GM18873 (cell line): Measurements from ENCODE around the gene RGMA.

Experiments
- ATAC-seq: cut with Tn5 transposase; IDR thresholded peaks from one replicate; pipeline ENCODE4 v1.9.1; 2021; ENCODE audit warnings: mild to moderate bottlenecking, moderate library complexity, moderate number of reproducible peaks; ENCODE audit not compliant: unreplicated experiment, low FRiP score

The RGMA gene

DNA sequence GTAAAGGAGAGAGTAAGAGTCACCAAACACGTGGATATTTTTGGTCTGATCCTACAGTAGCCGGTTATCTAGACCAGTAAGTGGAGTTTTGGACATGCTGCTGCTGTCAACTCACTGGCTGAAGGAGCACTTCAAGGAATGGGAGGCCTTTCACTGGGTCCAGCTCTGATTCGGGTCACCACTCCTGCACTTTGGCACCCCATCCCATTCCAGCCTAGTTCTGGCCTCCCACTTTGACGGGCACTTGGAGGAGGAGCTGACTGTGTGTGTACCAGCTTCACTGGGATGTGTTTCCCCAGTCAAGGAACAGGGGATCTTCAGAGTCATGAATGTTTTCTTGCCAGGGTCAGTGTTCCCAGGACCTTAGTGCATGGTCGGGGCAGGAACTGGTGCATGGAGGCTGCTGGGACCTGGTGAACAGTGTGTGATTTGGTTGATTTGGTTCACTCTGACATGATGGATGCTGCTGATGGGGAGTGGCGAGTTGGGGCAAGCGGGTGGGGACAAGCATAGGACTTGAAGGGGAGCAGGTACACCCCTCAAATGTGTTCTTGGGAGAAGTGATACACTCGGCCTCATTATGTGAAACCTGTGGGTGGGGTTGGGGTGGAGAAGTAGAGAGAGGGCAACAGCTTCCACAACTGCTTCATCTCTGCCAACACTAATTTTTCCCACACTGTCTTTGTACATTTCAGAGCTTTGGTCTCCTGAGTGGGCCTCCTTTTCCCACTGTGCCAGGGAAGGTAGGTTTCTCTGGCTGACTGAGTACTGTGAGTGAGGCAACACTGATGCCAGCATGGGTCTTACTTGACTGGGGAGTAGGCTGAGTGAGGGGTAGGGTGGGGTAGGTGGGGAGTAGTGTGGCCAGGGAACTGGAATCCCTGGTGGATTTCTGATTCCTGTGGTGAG, 64.0 kb downstream of the RGMA start:
- no peak for ATAC-seq

GRCh38 chr15:93024293-93024692, 64.7 kb downstream of the RGMA start:
- ATAC-seq = no peak

DNA sequence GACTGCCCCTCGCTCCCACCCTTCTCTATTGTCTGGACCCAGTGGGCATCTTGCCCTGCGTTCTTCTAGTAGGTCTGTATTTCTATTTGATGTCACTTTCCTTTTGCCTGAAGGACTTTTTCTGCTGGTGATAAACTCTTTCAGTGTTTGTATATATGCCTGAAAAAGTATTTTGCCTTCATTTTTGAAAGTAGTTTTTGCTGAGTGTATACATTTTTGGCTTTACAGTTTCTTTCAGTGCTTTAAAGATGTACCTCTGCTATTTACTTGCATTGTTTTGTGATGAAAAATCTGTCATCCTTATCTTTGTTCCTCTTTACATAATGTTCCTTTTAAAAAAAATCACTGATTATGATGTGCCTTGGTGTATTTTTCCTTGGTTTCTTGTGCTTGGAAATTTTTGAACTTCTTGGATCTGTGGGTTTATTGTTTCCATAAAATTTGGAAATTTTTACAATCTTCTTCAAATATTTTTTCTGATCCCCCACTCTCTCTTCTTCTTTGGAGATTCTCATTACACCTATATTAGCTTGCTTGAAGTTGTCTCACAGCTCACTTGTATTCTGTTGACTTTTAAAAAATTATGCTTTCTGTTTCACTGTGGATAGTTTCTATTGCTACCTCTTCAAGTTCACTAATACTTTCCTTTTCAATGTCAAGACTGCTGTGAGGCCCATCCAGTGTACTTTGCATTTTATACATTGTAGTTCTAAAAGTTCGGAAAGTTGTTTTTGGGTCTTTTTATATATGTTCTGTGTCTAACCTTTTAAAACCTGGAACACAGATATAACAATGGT, 67.8 kb downstream of the RGMA start:
- ATAC-seq = peak; percentile 63

DNA sequence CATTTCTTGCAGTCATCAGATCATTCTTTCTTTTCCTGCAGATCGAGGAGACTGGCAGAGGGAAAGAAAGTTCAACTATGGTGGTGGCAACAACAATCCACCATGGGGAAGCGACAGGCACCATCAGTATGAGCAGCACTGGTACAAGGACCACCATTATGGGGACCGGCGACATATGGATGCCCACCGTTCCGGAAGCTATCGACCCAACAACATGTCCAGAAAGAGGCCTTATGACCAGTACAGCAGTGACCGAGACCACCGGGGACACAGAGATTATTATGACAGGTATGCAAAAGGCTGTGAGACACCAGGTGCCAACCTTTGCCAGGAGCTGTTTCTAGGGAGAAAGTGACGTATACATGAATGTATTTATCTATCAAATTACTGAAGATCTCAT, 69.0 kb downstream of the RGMA start:
- no peak for ATAC-seq

- no peak for ATAC-seq
Measured at GRCh38 chr15:93019090-93019489, 69.9 kb downstream of the RGMA start.

- ATAC-seq = no peak
Measured at GRCh38 chr15:93018574-93018973, 70.4 kb downstream of the RGMA start.

DNA sequence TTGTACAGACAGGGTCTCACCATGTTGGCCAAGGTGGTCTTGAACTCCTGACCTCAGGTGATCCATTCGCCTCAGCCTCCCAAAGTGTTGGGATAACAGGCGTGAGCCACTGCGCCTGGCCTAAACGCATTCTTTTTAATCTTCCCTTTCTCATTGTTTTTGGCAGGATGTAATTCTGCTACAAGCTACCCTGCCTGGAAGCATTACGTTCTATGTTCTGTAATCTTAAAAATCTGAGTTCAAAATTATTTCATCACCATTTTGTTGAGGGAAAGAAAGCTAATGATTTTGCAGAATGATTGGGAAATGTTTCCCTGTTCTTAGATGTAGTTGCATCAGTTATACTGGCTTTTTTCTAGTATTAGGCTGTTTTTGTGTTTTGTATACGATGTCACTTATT, 71.5 kb downstream of the RGMA start:
- no peak for ATAC-seq

DNA sequence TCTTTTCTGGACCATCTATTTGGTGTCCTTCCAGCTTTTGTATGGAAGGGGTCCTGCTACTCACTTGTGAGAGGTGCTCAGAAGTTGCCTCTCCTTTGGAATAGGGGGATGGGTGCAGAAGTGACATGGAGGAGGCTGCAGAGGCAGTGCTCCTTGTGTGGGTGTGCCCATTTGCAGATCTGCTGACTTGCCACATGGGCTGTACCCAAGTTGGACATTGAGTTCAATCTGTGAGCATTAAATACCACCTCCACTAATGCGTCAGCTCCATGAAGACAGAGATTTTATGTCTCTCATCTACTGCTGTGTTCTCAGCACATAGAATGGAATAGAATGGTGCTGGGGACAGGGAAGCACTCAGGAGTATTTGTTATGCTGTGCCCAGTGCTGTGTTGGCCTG, 76.2 kb downstream of the RGMA start:
- no peak for ATAC-seq

DNA sequence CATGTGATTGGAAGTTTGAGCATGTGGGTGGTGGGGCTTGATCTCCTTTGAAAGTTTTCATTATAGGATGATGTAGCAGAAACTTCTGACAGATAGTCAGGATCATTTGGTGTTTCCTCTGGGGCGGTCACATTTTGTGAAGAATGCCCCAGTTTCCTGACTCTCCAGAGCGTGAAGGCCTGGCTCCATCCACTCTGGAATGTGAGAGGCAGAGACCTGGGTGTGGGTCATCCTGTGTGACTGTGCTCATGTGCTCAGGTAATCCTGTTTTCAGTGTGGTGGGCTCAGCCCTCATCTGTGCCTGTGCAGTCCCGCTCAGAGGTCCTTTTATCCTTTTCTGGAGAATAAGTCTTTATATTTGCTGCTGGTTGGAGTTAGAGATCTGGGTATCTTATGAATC, 81.0 kb downstream of the RGMA start:
- no peak for ATAC-seq

DNA sequence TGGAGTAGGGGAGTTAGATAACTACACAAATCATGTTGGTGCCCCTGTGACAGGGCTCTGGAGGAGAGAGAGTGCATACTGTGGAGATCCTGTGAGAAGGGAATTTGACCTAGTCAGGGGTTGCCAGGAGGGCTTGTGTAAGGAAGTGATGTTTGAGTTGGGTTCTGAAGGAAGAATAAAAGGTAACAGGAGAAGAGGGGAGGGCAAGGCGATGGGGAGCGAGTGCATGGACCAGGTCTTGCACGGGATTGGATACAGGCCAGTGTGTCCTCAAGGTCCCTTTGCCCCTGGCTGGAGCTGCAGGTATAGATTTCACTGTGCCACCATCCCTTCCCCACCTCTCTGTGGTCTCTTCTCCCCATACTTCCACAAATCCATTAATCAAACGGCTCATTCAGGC, 83.9 kb downstream of the RGMA start:
- no peak for ATAC-seq

- ATAC-seq = no peak
Measured at GRCh38 chr15:93001881-93002280, 87.1 kb downstream of the RGMA start.

- no peak for ATAC-seq
Measured at GRCh38 chr15:93001156-93001555, 87.9 kb downstream of the RGMA start.

DNA sequence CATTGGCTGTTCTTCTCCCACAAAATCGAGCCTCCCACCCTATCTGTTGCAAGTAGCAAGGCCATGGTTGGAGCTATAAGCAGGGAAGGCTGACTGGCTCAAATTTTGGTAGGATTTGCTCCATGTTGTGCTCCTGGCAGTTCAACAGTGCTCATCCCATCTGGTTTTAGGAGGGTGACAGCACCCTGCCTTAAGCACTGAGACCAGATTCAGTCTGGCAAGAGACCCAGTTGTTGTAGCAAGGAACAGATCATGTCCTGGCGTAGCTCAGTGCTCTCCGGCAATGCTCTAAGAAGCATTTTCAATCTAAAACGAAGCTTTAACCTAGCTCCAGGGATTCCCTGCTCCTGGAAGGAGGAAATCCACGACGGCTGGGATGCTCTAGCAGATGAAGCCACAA, 91.2 kb downstream of the RGMA start:
- no peak for ATAC-seq

DNA sequence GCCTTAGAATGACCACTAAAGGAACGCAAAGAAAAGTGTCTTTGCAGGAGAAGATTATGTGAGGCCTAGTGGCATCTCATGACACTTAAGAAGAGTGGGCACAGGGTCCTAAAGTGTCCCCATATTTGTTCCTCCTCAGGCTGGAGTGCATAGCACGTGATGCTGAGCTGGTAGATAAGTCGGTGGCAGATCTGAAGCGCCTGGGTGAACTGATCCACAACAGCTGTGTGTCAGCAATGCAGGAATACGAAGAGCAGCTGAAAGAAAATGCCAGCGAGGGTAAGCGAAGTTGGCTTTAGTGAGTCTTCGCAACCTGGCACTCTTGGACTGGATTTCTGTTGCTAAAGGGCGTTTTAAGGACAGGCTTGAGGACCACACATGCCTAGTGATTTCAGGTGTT, 96.3 kb downstream of the RGMA start:
- ATAC-seq = no peak

- no peak for ATAC-seq
Measured at GRCh38 chr15:92990031-92990430, 99.0 kb downstream of the RGMA start.

DNA sequence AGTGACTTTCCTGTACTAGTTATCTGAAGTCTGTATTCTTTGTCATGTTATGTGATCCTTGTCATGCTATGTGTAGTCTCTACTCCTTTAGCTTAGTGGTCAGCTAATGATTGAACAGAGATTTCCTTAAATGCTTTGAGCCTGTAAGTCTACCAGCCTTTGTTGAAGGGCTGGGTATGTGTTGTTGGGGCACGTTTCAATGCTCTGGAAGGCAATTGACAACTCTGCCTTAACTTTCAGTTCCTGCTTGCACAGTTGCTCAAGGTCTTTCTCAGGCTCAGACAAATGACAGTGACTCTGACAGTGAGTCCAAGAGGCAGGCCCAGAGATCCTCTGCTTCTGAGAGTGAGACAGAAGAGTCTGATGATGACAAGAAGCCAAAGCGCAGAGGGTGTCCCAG, 99.5 kb downstream of the RGMA start:
- peak; percentile 47 for ATAC-seq
